Measurements from ENCODE around the gene PIK3R6.

GRCh38 chr17:8871081-8871581, 3.7 kb upstream of the PIK3R6 start:
- TF ChIP-seq CTCF (IDR thresholded peaks at IDR 0.05; ENCODE audit: low read depth, low read length, poor library complexity, severe bottlenecking) (no peak), EZH2phosphoT487 (IDR thresholded peaks at IDR 0.05; ENCODE audit: borderline replicate concordance, low read length) (no peak)

Measured in DOHH2 (cell line).